ENCODE results near the gene KLF15.

Gene KLF15

DNA sequence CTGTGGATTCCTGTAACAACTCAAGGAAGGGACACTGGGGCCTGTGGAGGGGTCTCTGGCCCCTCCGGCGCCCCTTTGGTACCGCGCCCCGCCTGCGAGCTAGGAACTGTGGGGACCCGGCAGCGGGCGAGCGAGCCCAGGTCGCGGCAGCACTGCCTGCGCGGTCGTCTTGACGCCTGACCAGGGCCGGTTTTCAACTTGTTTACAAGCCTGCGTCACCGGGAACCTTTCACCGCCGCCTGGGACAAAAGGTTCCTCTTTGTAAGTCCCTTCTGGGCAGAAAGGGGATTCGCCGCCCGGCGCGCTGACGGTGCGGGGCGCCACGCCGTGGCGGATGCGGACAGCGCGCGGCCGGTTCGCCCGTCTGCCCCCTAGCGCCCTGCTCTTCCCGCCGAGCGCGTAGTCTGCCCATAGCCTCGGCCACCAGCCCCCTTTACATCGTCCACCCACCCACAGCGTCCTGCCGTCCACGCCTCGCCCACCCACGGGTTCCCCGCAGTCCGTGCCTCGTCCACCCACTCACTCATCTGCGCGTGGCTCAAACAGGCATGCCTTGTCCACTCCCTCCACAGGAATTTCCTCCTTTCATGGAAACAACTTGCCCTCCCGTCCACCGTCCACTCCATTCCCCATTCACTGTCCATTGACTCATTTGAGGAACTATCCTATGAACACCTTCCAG lies 32.0 kb upstream of the KLF15 start:
- peak; percentile 11 for DNase-seq

DNA sequence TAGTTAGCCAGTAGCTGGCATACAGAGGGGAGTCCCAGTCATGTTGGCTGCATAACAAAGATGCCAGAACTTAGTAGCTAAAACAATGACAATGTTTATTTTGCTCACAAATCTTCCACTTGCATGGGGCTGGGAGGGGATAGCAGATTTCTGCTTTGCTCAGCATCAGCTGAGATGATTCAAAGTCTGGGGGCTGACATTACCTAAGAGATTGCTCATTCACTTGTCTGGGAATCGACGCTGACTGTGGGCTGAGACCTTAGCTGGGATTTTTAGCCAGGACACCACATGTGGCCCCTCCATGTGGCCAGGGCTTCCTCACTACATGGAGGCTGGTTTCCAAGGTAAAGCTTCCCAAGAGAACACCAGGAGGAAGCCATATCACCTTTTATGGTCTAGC lies 24.8 kb upstream of the KLF15 start:
- DNase-seq, result no peak

DNA sequence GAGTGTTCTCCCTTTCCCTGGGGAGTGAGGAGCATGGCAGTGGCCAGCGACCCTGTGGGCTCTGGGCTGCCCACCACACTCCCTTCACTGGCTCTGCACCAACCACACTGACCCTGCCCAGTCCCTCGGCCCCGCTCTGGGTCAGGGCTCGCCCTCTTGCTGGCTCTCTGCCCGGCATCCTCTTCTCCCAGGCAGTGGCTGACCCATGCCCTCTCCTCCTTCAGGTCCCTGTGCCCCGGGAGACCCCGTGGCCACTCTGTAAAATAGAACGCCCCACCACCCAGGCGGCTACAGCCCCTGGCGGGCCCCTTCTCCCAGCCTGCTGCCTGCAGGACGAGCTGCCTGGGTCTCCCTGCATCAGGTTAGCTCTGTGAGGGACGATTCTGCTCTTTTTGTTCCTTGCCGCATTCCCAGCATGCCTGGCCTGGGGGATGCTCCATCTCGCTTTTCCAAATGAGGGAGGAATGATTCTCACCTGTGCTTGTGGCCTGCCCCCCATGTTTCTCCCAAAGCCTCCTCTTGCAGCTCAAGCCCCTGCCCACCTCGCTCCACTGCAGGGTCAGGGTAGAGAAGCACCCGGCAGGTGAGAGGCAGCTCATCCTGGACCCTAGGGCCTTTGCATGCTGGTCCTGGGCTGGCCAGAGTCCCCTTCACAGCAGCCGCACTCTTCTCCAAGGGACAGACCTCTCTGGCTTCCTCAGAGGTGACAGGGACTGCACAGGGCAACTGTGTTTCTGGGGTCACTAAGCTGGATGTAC lies 23.0 kb upstream of the KLF15 start:
- DNase-seq, result no peak

DNA sequence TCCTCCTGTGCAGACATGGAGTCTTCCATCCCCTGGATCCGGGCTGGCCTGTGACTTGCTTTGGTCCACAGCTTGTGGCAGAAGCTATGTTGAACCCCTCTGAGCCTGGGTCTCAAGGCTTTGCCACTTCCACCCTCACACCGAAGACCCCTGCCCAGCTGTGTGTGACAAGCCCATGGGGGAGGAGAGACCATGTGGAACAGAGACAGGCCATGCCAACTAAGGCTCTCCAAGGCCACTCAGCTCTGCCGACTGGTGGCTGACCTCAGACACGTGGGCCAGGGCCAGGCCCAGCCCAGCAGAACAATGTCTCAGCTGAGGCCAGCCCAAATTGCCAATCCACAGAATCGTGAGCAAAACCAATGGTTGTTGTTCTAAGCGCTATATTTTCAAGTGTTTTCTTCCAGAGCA lies 21.1 kb upstream of the KLF15 start:
- no peak for DNase-seq

DNA sequence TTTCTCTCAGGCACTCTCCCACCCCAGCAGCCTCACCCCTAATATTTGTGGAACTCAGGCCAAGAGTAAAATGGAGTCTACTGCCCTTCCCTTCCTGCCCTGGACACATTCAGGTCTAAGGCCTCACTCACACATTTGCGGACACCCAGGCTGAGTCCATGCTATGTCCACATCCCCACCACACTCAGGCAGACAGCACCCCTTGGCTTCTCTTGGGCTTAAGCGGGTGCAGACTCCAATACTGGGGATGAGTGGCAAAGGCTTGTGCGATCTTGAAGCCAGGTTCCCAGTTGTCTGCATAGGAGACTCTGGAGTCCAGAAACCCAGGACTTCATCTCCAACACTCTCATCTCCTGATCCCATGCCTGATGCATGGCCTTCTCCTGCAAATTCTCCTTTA lies 20.0 kb upstream of the KLF15 start:
- no peak for DNase-seq

DNA sequence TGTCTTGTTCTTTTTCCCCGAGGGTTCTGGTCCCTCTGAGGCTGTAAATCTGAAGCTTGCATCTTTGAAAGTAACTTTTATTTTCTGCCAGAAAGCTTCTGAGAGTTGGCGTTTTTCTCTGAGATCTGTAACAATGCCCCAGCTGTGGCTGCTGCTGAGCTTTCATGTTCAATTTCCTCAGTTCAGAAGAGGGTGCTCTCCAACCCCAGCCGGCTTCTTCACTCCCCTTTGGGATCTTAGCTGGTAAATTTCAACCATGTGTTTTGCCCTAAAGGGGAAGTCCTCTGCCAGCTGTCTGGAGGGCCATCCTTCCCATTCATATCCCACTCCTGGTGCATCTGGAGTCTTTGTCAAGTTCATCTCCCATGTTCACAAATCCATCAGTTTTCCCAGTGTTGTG lies 19.2 kb upstream of the KLF15 start:
- DNase-seq, result no peak

DNA sequence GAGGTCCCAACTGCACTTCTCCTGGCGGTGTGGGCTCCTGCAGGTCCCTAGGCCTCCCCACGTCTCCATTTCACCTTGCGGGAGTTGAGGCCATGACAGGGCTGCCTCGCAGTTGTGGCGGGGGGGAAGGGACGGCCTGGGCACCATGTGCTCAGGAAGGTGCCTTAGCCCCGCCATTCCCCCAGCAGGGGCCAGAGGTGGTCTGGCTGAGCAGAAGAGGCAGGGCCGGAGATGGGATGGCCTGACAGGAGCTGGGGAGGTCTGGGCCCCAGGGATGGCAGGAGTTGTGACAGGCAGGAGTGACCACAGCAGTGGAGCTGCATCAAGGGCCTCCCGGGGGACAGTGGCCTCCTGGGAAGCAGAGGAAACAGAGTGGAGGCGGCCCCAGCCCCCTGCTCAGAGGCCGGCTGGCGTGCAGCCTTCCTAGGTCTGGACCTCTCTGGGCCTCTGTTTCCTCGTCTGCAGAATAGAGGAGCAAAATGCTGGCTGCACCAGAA lies 18.7 kb upstream of the KLF15 start:
- DNase-seq, result no peak

DNA sequence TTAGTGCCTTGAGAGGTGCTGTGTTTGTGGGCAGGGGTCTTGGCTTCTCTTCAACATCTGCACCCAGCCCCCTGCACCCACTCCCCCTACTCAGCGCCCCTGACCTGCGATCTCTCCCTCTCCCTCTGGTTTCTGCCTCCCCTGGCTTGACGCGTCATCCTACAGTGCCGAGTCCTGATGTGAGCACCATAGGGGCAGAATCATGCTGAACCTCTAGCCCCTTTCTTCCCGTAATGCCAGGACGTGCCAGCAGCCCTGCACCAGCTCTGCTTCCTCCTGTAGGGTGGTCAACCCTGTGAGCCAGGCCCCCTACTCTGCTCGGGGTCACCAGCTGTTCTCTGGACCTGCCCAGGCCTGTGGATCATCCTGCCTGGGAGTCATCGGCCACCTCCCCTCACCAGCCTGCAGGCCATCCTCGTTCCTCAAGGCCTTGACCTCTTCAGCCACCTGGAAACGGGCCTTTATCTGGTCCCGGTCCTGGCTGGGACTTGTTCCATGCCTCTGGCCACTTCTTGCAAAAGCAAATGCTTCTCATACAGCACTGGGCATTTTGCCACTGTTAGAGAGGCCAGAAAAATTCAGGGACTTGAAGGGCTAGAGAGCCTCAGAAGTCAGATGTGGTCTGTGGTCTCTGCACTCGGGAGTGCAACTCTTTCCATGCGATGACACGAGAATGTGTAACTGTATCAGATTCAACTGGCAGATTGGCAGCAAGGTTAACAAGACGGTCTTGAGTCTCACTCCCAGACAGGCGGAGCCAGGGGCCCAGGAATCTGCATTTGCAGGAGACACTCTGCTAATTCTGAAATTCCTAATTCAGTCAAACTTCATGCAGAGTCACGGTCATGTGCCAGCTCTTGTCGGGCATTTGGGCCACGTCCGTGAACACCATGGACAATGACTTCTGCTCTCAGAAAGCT lies 16.7 kb upstream of the KLF15 start:
- no peak for DNase-seq

DNA sequence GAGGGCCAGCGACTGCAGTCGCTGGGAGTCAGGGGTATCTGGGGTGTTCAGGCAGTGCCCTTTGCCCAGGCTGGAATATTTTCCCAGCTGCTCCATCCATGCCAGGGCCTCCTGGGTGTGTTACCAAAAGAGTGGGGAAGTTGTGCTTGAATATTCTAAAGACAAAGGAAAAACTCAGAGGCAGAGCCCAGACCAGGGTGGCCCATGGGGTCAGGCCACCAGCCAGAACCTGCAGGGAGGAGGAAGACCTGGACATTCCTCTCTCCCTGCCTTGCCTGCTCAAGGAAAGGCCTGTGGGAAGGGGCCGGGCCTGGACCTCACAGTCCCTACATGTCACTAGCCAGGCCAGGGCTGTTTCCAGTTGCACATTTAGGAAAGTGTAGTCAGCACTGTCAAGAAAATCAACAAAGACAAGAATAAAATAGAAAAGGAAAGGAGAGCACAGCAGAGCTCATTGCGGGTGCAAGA lies 16.0 kb upstream of the KLF15 start:
- no peak for DNase-seq

DNA sequence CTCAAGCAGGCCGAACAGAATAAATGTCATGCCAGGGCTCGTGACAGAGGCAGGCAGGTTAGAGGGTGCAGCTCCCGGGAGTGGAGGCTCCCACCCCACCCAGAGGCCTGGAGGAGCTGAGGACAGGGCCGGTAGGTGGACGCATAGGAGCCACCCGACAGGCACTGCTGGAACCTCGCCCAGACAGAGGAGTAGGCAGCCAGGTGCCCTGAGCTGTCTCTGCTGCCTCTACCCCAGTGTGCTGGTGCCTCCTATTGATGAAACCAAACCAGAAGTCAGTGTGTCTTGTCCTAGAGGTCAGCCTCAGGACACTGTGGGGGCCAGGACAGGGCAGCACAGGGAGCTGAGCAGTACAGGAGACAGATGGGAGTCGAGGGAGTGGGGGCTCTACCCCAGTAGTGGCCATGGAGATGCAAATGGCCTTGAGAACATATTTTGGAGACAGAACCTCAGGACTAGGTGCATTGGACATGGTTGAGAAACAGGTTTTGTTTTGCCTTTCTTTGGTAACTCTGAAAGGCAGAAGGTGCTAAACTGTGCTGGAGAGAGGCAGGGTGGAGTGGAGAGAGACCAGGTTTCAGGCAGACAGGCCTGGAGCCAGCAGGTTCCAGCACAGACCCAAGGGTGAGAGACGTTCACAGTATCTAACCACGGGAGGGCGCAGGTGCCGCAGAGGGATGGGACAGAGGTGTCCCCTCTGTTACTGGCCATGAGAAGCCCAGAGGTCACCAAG lies 15.4 kb upstream of the KLF15 start:
- no peak for DNase-seq

DNA sequence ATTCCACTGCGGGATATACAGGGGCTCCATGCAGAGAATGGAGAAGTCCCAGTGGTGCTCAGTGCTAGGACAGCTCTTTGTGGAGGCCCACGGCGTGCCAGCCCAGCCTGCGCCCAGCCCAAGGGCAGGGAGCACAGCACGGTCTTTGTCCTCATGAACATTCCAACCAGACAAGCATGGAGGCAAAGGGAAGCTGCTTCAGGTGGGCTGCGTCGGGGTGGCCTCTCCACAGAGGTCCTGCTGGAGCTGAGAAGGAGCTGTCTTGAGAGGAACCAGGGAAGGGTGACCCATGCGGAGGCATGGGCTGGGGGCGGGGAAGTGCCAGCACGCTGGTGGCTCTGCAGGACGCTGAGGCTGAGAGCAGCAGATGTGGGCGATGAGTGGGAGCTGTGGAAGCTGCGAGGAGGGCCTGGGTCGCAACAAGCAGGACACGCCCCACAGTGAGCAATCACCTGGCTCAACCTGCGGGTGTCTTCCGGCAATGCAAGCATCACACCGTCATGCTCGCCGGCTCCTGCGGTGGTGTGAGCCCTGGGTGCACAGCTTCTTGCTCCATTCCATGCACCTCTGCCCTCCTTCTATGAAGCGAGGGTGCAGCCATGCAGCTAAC lies 14.0 kb upstream of the KLF15 start:
- no peak for DNase-seq

DNA sequence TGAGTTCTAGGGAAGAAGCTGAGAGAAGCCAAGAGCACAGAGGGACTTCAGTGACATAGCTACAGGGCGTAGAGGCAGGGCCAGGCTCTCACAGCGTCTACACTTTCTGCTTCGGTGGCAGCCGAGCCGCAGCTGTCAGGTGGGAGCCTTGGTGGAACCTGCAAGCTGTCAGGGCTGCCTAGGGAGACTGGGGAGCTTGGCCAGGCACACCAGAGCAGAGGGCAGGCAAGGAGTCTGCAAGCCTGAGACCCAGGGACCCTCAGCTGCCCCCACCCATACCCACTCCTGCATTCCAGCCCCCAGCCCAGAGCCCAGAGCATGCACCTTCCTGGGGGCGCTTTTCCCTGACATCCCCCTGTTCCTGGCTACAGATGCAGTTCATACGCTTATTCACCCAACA lies 13.4 kb upstream of the KLF15 start:
- no peak for DNase-seq

DNA sequence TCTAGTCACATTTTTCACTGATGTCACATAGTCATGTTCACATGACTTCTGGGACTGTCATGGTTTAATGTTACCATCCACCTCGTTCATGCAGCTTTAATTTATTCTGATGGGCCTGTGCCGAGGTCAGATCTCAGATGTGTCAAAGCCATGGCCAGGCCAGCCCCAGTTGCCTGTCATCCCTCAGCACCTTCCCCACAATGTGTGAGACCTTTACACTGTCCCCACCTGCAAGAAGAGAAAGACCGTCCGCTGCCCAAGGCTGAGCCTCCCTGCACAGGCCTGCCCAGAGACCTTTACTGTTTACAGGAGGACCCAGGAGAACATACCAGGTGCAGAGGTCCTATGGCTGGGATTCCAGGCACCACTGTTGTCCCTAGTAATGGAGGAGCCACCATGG lies 12.8 kb upstream of the KLF15 start:
- no peak for DNase-seq

DNA sequence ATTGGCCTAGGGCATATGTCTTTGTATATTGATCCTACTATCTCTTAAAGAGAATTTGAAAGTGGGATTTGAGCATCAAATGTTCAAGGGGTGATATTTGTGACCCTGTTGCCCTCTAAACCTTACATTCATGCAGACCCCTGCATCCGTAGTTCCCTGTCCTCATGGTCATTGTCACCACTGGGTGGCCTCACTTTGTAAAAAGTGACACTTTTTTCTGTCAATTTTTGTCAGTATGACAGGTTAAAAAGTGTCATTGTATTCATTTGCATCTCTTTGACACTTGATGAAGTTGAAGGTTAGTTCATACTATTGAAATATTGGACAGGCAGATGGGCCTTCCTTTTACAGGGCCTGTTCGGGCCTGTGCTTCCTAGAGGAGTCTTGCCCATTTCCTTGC lies 12.3 kb upstream of the KLF15 start:
- no peak for DNase-seq

DNA sequence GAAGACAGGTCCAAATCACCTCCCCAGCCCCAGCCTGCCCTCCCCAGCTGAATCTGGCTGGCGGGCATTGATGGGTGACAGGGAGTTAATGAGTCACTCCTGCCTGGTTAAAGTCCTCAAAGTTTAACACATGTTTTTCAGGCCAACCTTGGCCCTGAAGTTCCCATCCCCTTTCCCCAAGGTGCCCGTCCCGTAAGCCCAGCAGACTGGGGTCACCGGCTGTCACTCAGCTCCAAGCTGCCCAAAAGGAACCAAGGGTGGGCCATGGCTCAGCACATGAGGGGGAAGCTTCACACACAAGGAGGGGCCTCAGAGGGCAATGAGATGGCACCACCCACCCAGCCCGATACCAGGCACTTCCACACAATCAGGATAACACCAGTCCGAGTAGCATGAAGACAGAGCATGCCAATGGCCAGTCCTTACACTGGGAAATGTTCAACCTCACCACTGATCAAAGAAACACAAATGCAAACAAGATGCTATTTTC lies 10.2 kb upstream of the KLF15 start:
- DNase-seq, result no peak

DNA sequence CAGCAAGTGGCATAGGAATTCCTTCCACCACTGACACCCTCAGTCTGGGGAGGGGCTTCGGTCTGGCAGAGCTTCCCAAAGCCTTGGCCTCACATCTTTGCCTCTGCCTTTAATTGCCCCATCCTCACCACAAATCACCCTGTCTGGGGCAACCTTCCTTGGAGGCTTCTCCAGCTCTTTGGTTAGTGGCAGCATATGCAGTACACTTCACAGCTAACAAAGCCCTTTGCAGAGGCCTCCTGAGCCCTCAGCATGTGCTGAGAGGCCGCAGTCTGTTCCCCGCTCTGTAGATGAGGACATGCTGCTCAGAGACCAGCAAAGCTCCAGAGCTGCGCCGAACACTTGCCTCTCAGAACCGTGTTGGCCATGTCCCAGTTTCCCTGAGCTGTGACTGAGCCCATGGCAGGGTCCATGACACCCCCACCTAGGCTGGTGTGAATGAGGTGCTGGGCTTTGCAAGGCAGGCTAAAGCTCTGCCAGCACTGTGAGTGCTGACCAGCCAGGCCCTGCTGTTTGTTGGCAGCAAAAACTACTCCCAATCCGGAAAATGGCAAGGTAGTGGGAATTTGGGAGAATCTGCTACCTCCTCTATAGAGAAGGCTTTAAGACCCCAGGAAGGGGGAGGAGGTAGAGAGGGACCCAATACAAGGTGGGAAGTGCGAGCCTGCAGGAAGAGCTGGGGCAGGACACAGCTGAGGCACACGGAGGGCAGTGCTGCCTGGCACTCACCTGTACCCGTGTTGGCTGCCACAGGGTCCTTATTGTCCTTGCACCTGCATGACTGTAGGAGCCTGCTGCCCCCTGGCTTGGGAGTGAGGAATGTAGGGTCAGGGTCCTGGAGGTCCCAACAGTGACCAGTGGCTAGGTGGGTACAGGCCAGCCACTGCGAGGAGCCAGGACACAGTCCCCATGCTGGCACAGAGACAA lies 8.4 kb upstream of the KLF15 start:
- no peak for DNase-seq

DNA sequence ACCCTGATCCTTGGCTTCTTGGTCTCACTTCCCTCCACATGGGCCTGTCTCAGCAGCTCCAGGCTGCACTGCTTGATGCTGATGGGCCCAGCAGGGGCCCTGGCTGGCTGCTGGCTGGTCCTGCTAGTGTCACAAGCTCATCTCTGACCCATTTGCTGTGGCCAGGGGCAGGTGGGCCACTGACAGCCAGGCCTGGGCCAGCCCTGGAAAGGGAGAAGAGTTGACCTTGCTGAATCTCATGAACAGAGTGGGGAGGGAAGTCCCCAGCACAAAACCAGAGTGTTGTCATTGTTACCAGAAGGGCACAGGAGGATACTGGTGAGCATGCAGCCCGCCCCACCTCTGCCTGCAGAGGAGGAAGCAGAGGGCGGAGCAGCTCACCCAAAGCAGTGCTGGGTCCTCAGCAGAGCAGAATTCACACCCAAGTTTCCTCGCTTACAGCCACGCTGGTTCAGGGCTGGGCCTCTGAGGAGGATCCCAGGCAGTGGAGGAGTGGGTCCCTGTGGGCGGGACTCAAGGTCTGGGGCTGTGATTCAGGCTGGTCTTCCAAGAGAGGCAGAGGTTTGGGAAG lies 7.6 kb upstream of the KLF15 start:
- DNase-seq, result no peak

DNA sequence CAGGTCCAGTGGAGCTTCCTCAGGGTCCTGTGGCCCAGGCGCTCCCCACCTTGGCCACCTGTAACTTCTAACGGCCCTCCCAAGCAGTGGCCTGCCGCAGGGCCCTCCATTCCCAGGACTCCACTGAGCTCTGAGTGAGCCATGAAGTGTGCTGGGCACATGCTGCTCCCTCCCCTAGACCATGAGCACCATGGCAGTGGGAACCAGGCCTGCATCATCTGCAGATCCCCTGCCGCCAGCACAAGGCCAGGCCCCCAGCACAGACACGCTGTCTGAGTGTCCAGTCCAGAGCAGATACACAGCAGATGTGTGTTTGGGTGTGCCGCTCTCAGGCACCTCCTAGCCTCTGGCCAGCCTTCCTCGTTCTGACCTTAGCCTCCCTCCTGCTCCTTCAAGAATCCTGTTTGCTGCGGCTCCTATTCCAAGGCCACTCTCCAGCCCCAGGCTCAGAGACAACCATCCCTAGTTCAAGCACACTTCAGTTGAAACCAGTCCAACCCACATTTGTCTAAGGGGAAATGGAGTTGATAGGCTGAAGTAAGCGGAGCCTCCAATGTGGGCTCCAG lies 7.0 kb upstream of the KLF15 start:
- no peak for DNase-seq

DNA sequence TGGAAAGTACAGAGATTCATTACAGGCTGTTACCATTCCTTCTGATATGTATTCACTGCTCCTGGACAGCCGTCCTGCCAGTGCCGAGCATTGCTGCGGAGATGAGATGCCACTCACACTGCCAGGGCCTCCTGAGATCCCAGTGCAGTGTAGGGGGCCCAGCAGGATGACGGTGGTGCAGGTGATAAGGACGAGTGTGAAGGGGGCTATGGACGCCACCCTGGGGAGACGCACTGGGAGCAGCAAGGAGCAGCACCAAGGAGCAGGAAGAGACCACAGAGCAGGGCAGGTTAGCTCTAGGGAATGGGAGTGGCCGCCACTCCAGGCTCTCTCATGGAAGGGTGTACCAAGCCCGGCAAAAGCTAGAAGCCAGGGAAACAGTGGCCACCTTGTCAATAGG lies 4.0 kb upstream of the KLF15 start:
- no peak for DNase-seq

DNA sequence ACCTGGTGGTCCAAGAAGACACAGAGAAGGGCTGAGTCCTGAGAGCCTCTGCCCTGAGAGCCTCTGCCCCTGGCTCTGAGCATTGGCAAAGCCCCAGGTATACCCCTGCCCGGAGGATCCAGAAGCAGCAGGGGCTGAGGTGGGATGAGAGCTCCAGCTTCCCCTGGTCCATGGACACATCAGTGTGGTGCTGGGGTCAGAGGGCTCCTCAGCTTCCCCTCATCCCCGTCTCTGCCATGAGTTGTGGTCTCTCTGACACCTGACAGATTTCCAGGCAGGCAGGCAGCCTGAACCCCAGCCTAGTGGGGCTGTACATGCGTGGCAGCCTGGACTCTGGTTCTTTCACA lies 3.5 kb upstream of the KLF15 start:
- no peak for DNase-seq
